K562 (cell line): ENCODE data around the gene PPOX. TPM values are rescaled to one million over a fixed set of nuclear protein-coding genes. Genes with fewer than 3 reads are reported as not detected.

Experiments used
- BRD9 ChIP-seq: fragments of 450-650 bp; IDR thresholded peaks from 2 replicates; pipeline ENCODE4 v1.6.1; 2018; ENCODE audit warnings: low read depth; ENCODE audit not compliant: partially characterized antibody
- E2F3 ChIP-seq: fragments of 250-450 bp; sonication (Bioruptor Pico); IDR thresholded peaks from 2 replicates; pipeline ENCODE4 v1.4.0; 2020; ENCODE audit warnings: mild to moderate bottlenecking
- EGR1 ChIP-seq: fragments of 450-650 bp; conservative IDR thresholded peaks from 2 replicates; pipeline ENCODE4 v1.6.1; 2017; ENCODE audit warnings: mild to moderate bottlenecking
- EP400 ChIP-seq: fragments of 450-650 bp; IDR thresholded peaks from 2 replicates; pipeline ENCODE4 v1.6.1; 2017; ENCODE audit warnings: antibody characterized with exemption, mild to moderate bottlenecking, moderate library complexity
- ETV6 ChIP-seq, 3 experiments: fragments of 150-350 bp in 1 of 3; sonication (generic) in 1 of 3; formaldehyde crosslinking in 1 of 3; IDR thresholded peaks; 2 replicates each; pipeline versions ENCODE4 v1.6.1 to v1.8.0; 2014 to 2022; ENCODE audit warnings: borderline replicate concordance in 2 of 3, low read depth in 2 of 3, antibody characterized with exemption in 1 of 3, low read length in 1 of 3, mild to moderate bottlenecking in 1 of 3, missing genetic modification reagents in 1 of 3
- FOXK1 ChIP-seq: sonication (generic); formaldehyde crosslinking; IDR thresholded peaks from 2 replicates; pipeline ENCODE4 v1.8.0; 2022; ENCODE audit warnings: missing genetic modification reagents, mild to moderate bottlenecking, borderline replicate concordance
- FOXP1 ChIP-seq: sonication (generic); formaldehyde crosslinking; IDR thresholded peaks from 2 replicates; pipeline ENCODE4 v1.8.0; 2022; ENCODE audit warnings: mild to moderate bottlenecking, missing genetic modification reagents
- HDAC2 ChIP-seq: fragments of 450-650 bp; IDR thresholded peaks from 2 replicates; pipeline ENCODE4 v1.6.1; 2016; ENCODE audit warnings: mild to moderate bottlenecking
- SMAD1 ChIP-seq: fragments of 150-350 bp; IDR thresholded peaks from 2 replicates; pipeline ENCODE4 v1.6.1; 2014; ENCODE audit warnings: low read length, low read depth; ENCODE audit not compliant: partially characterized antibody
- SMARCA4 ChIP-seq: fragments of 450-650 bp; IDR thresholded peaks from 2 replicates; pipeline ENCODE4 v1.6.1; 2016
- SMARCC2 ChIP-seq: fragments of 450-650 bp; IDR thresholded peaks from 2 replicates; pipeline ENCODE4 v1.6.1; 2017; ENCODE audit warnings: antibody characterized with exemption, moderate library complexity, mild to moderate bottlenecking, low read depth
- TEAD1 ChIP-seq, 2 experiments: fragments of 450-650 bp in 1 of 2; sonication (generic) in 1 of 2; formaldehyde crosslinking; IDR thresholded peaks; 2 replicates each; pipeline versions ENCODE4 v1.4.0 to v1.8.0; 2020 to 2022; ENCODE audit warnings: mild to moderate bottlenecking in 2 of 2, missing genetic modification reagents in 1 of 2
- TEAD4 ChIP-seq, 2 experiments: sonication (generic) in 1 of 2; formaldehyde crosslinking in 1 of 2; IDR thresholded peaks; 2 replicates each; pipeline versions ENCODE4 v1.6.1 to v1.8.0; 2012 to 2022; ENCODE audit warnings: borderline replicate concordance in 1 of 2, inconsistent platforms in 1 of 2, low read length in 1 of 2, mild to moderate bottlenecking in 1 of 2, missing genetic modification reagents in 1 of 2
- VEZF1 ChIP-seq: fragments of 200-800 bp; sonication (Bioruptor generic); IDR thresholded peaks from 2 replicates; pipeline ENCODE4 v1.6.1; 2017; ENCODE audit warnings: missing genetic modification characterization, missing compliant biosample characterization
- ZNF197 ChIP-seq: fragments of 200-800 bp; sonication (Bioruptor generic); IDR thresholded peaks from 2 replicates; pipeline ENCODE4 v1.6.1; 2016; ENCODE audit warnings: low read depth, missing genetic modification characterization, missing compliant biosample characterization
- ZNF24 ChIP-seq: fragments of 450-650 bp; IDR thresholded peaks from 2 replicates; pipeline ENCODE4 v1.6.1; 2016
- ZNF707 ChIP-seq: fragments of 250-450 bp; sonication (Bioruptor Pico); conservative IDR thresholded peaks from 2 replicates; pipeline ENCODE4 v1.8.0; 2022; ENCODE audit warnings: inconsistent platforms, mild to moderate bottlenecking, moderate library complexity
- ZNF740 ChIP-seq, 3 experiments: fragments of 200-800 bp in 1 of 3; sonication (Bioruptor generic) in 1 of 3; sonication (generic) in 1 of 3; formaldehyde crosslinking in 1 of 3; IDR thresholded peaks; 2 replicates each; pipeline versions ENCODE4 v1.6.1 to v1.8.0; 2016 to 2022; ENCODE audit warnings: mild to moderate bottlenecking in 2 of 3, missing compliant biosample characterization in 2 of 3, missing genetic modification characterization in 2 of 3, missing genetic modification reagents in 1 of 3
- polyA plus RNA-seq, 8 experiments: library from polyadenylated mRNA; depleted of rRNA in 4 of 8; stranded (reverse) in 5 of 8; unstranded in 3 of 8; fragments of >200 nt; fragmentation: Nextera tagmentation in 2 of 8; fragmentation: Illumina TruSeq in 1 of 8; extraction: Ambion mirVana in 2 of 8; extraction: Trizol in 1 of 8; gene quantifications; 2 replicates each; pipeline versions ENCODE4 v1.2.1 to v1.2.3, GENCODE V29; 2011 to 2014; ENCODE audit warnings: inconsistent platforms in 1 of 8, missing spikeins in 1 of 8
- total RNA-seq, 7 experiments: library from RNA; depleted of rRNA in 6 of 7; stranded (reverse); fragments of >200 nt in 6 of 7; fragmentation: Illumina TruSeq in 2 of 7; extraction: Trizol in 2 of 7; gene quantifications; 2 replicates each; pipeline versions ENCODE4 v1.2.1 to v1.2.3, GENCODE V29; 2011 to 2021; ENCODE audit warnings: low replicate concordance in 1 of 7
- TF ChIP-seq, protein P1 (sequence below): sonication (generic); formaldehyde crosslinking; IDR thresholded peaks from 2 replicates; pipeline ENCODE4 v1.9.0; 2022; ENCODE audit warnings: mild to moderate bottlenecking, missing genetic modification reagents
- TF ChIP-seq, protein P2 (sequence below): IDR thresholded peaks from 2 replicates; pipeline ENCODE4 v1.6.1; 2014; ENCODE audit warnings: antibody characterized with exemption

PPOX gene
- total and polyA plus RNA-seq, 9 of the 15 experiments (the other 6 are each of a cell fraction or from before 2014, with no cell fraction given), result 17.0 to 57.1 (median 38.9) TPM

- TF ChIP-seq, protein P1, sequence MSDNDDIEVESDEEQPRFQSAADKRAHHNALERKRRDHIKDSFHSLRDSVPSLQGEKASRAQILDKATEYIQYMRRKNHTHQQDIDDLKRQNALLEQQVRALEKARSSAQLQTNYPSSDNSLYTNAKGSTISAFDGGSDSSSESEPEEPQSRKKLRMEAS, result peak; percentile 90
- TF ChIP-seq SMARCA4 (peak; percentile 98), E2F3 (CRISPR knock-in tag) (no peak), EP400 (peak; percentile 86), HDAC2 (peak; percentile 21; the same call in 1 of the 2 replicates), VEZF1 (CRISPR knock-in tag) (peak; percentile 73), ETV6 (IDR thresholded peaks at IDR 0.05; ENCODE audit: borderline replicate concordance in 1 of 2, low read depth in 2 of 2, low read length in 1 of 2) (peak in 1 of 2 experiments; percentile 59; a peak in 1 of 4 replicates), ETV6 (CRISPR knock-in tag; IDR thresholded peaks at IDR 0.05; ENCODE audit: borderline replicate concordance) (no peak), TEAD1 (CRISPR knock-in tag; IDR thresholded peaks at IDR 0.05) (peak; percentile 52 to 60), ZNF707 (CRISPR knock-in tag) (no peak), ZNF24 (peak; percentile 22; the same call in 1 of the 2 replicates), ZNF197 (peak; percentile 81), SMAD1 (peak; percentile 66), TEAD4 (IDR thresholded peaks at IDR 0.05; ENCODE audit: low read length) (peak; percentile 98), TEAD4 (CRISPR knock-in tag; IDR thresholded peaks at IDR 0.05; ENCODE audit: borderline replicate concordance) (no peak), SMARCC2 (peak; percentile 94), EGR1 (peak; percentile 75), FOXP1 (CRISPR knock-in tag) (peak; percentile 65), ZNF740 (CRISPR knock-in tag; IDR thresholded peaks at IDR 0.05) (peak; percentile 63; the same call in 1 of the 2 replicates), ZNF740 (tag; IDR thresholded peaks at IDR 0.05) (peak in 1 of 2 experiments; percentile 45; a peak in 1 of 4 replicates), BRD9 (peak; percentile 69), FOXK1 (no peak)
- TF ChIP-seq, protein P2, sequence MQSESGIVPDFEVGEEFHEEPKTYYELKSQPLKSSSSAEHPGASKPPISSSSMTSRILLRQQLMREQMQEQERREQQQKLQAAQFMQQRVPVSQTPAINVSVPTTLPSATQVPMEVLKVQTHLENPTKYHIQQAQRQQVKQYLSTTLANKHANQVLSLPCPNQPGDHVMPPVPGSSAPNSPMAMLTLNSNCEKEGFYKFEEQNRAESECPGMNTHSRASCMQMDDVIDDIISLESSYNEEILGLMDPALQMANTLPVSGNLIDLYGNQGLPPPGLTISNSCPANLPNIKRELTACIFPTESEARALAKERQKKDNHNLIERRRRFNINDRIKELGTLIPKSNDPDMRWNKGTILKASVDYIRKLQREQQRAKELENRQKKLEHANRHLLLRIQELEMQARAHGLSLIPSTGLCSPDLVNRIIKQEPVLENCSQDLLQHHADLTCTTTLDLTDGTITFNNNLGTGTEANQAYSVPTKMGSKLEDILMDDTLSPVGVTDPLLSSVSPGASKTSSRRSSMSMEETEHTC, result peak; percentile 88
Observed at GRCh38 chr1:161165742-161166668, at the start of gene PPOX (continued).
